Aortic smooth muscle cell (primary cell): ENCODE measurements around the gene FERMT2. TPM values are rescaled to one million over a fixed set of nuclear protein-coding genes. Genes with fewer than 3 reads are reported as not detected.

ENCODE experiments used
- total RNA-seq: library from RNA; depleted of rRNA; stranded (reverse); fragments of >200 nt; gene quantifications from 2 replicates; pipeline ENCODE4 v1.2.3, GENCODE V29; 2014

Gene FERMT2
- total RNA-seq, result 131 and 149 TPM in 2 replicates

GRCh38 chr14:52950898-52951680 is at the start of gene FERMT2:
FERMT2 (minus strand) TSS chr14:52951050; CDS start chr14:52950568, 482 bp downstream.

Other genes starting within 250 kb of the FERMT2 start
- gene PSMC6, start 243.8 kb downstream of the FERMT2 start, total RNA-seq, result 102 and 115 TPM in 2 replicates
- 14.9 and 16.7 TPM in 2 replicates for gene STYX, start 220.9 kb downstream of the FERMT2 start, total RNA-seq
- gene GNPNAT1, start 159.4 kb downstream of the FERMT2 start, total RNA-seq, result 23.1 and 25.1 TPM in 2 replicates
- gene DDHD1, start 202.3 kb upstream of the FERMT2 start, total RNA-seq, result 10.7 and 13.7 TPM in 2 replicates